Common myeloid progenitor, CD34-positive (primary cell): ENCODE measurements around the gene PIRT.

Experiments
- CTCF ChIA-PET: fragments of 350-600 bp; sonication (Branson Sonifier 250); formaldehyde crosslinking; loops from one replicate; lab custom pipeline; 2021; ENCODE audit warnings: antibody characterized with exemption; lab: Charles Lee
- POLR2A ChIA-PET: fragments of 350-600 bp; sonication (Branson Sonifier 250); formaldehyde crosslinking; loops from one replicate; lab custom pipeline; 2021; ENCODE audit warnings: antibody characterized with exemption; lab: Charles Lee
- DNase-seq, 3 donors: peaks; one replicate each; pipeline versions ENCODE4 v3.0.0 to v3.0.0-alpha.2; 2013
- H3K27ac ChIP-seq, 2 experiments: 1 replicate in 1 of 2; 2 replicates in 1 of 2; pipeline ENCODE4 v1.7.0; 2013; ENCODE audit warnings: inconsistent platforms in 2 of 2, low read length in 2 of 2, mild to moderate bottlenecking in 2 of 2, low read depth in 1 of 2, moderate library complexity in 1 of 2; ENCODE audit not compliant: severe bottlenecking in 2 of 2, insufficient read depth in 1 of 2, poor library complexity in 1 of 2
- H3K27me3 ChIP-seq, 5 experiments: replicated peaks in 2 of 5; 1 replicate in 3 of 5; 2 replicates in 2 of 5; pipeline versions ENCODE4 v1.6.1 to v1.7.0; 2013; ENCODE audit warnings: low read length in 4 of 5, mild to moderate bottlenecking in 2 of 5, moderate library complexity in 2 of 5, inconsistent platforms in 1 of 5; ENCODE audit not compliant: insufficient read depth in 5 of 5, control insufficient read depth in 4 of 5
- H3K36me3 ChIP-seq, 4 experiments: 1 replicate in 2 of 4; 2 replicates in 2 of 4; pipeline versions ENCODE4 v1.6.1 to v1.7.0; 2013; ENCODE audit warnings: low read length in 3 of 4, control low read depth in 1 of 4, mild to moderate bottlenecking in 1 of 4; ENCODE audit not compliant: control insufficient read depth in 4 of 4, insufficient read depth in 4 of 4
- H3K4me1 ChIP-seq, 4 experiments: 1 replicate in 3 of 4; 2 replicates in 1 of 4; pipeline versions ENCODE4 v1.6.1 to v1.7.1; 2013; ENCODE audit warnings: low read length in 3 of 4, mild to moderate bottlenecking in 3 of 4, control low read depth in 1 of 4, inconsistent platforms in 1 of 4, moderate library complexity in 1 of 4; ENCODE audit not compliant: control insufficient read depth in 4 of 4, insufficient read depth in 4 of 4; ENCODE audit errors: control extremely low read depth in 1 of 4
- H3K4me3 ChIP-seq, 7 experiments: 1 replicate in 4 of 7; 2 replicates in 3 of 7; pipeline versions ENCODE4 v1.5.1 to v1.7.0; 2013; ENCODE audit warnings: mild to moderate bottlenecking in 7 of 7, low read length in 6 of 7, moderate library complexity in 6 of 7, inconsistent platforms in 2 of 7, low read depth in 2 of 7, control low read depth in 1 of 7; ENCODE audit not compliant: insufficient read depth in 4 of 7, control insufficient read depth in 1 of 7; ENCODE audit errors: extremely low read depth in 1 of 7
- H3K9me3 ChIP-seq, 5 experiments: 1 replicate in 4 of 5; 2 replicates in 1 of 5; pipeline versions ENCODE4 v1.6.1 to v1.7.1; 2013; ENCODE audit warnings: low read length in 4 of 5, mild to moderate bottlenecking in 2 of 5, inconsistent platforms in 1 of 5, low read depth in 1 of 5, moderate library complexity in 1 of 5; ENCODE audit not compliant: control insufficient read depth in 4 of 5, insufficient read depth in 2 of 5; ENCODE audit errors: control extremely low read depth in 1 of 5
- WGBS: methylation state at CpG from one replicate; pipeline ENCODE4 v1.1.5; 2013; ENCODE audit not compliant: insufficient coverage; 5-methylcytosine and 5-hydroxymethylcytosine counted together

The PIRT gene

GRCh38 chr17:10779609-10780008 is 58.3 kb downstream of the PIRT start:
- Histone ChIP-seq H3K9me3 (peaks cover 0 to 10% (median 0%) of the 10 kb centered on the region in 5 experiments), H3K4me1 (peaks cover 0 to 5% (median 0%) of the 10 kb centered on the region in 4 experiments), H3K4me3 (no peak overlapping the region), H3K27me3 (no peaks in the 10 kb centered on the region), H3K27ac (no peak overlapping the region), H3K36me3 (no peaks in the 10 kb centered on the region)
- CTCF ChIA-PET: no interaction called here
- POLR2A ChIA-PET: no interaction called here
- 100% methylated on average over 1 of the region's 2 CpGs for WGBS
- DNase-seq: no peak

- no peak for DNase-seq
- Histone ChIP-seq H3K9me3 (peaks cover 0 to 7% (median 0%) of the 10 kb centered on the region in 5 experiments), H3K27me3 (no peaks in the 10 kb centered on the region), H3K36me3 (no peaks in the 10 kb centered on the region), H3K4me1 (peaks cover 0 to 5% (median 0%) of the 10 kb centered on the region in 4 experiments), H3K27ac (no peak overlapping the region), H3K4me3 (no peak overlapping the region)
- ChIA-PET POLR2A (interaction anchor here (0.6 kb wide), 1 partner anchor 49 kb away, joined by 3 read pairs; no protein-coding TSS in a partner anchor), CTCF (interaction anchor here (0.6 kb wide), 1 partner anchor 344 kb away, joined by 3 read pairs; no protein-coding TSS in a partner anchor)
- 95% methylated on average over 5 of the region's 6 CpGs for WGBS
Observed at GRCh38 chr17:10777890-10778289, 60.0 kb downstream of the PIRT start.

GRCh38 chr17:10777131-10777807 is 60.6 kb downstream of the PIRT start:
- Histone ChIP-seq H3K9me3 (peaks cover 0 to 9% (median 0%) of the 10 kb centered on the region in 5 experiments), H3K27ac (no peak overlapping the region), H3K36me3 (no peaks in the 10 kb centered on the region), H3K27me3 (no peaks in the 10 kb centered on the region), H3K4me1 (peaks cover 0 to 5% (median 0%) of the 10 kb centered on the region in 4 experiments), H3K4me3 (no peak overlapping the region)
- DNase-seq: no peak
- ChIA-PET CTCF (interaction anchor here (0.6 kb wide), 1 partner anchor 344 kb away, joined by 3 read pairs; no protein-coding TSS in a partner anchor), POLR2A (interaction anchor here (0.6 to 0.7 kb wide), 2 partner anchors 49 to 67 kb away, joined by 3 to 4 read pairs; no protein-coding TSS in a partner anchor)
- WGBS: 96% methylated on average over 6 of the region's 11 CpGs

GRCh38 chr17:10776381-10776780 is 61.5 kb downstream of the PIRT start:
- Histone ChIP-seq H3K4me1 (peaks cover 0 to 5% (median 0%) of the 10 kb centered on the region in 4 experiments), H3K27me3 (no peaks in the 10 kb centered on the region), H3K27ac (no peak overlapping the region), H3K36me3 (no peaks in the 10 kb centered on the region), H3K9me3 (peaks cover 0 to 12% (median 3%) of the 10 kb centered on the region in 5 experiments), H3K4me3 (no peak overlapping the region)
- no CpG with 5 or more reads among the region's 2 CpGs for WGBS
- ChIA-PET CTCF (no interaction called here), POLR2A (no interaction called here)
- peak; percentile 18 to 64 (median 47) for DNase-seq

GRCh38 chr17:10775740-10776356 is 62.0 kb downstream of the PIRT start:
- H3K27ac ChIP-seq: no peak overlapping the region
- DNase-seq: no peak
- peaks cover 0 to 12% (median 3%) of the 10 kb centered on the region in 5 experiments for H3K9me3 ChIP-seq
- ChIA-PET POLR2A (no interaction called here), CTCF (no interaction called here)
- H3K4me3 ChIP-seq: no peak overlapping the region
- 95% methylated on average over 3 of the region's 5 CpGs for WGBS
- H3K27me3 ChIP-seq: no peaks in the 10 kb centered on the region
- peaks cover 0 to 5% (median 0%) of the 10 kb centered on the region in 4 experiments for H3K4me1 ChIP-seq
- no peaks in the 10 kb centered on the region for H3K36me3 ChIP-seq

GRCh38 chr17:10775058-10775457 is 62.8 kb downstream of the PIRT start:
- no peak for DNase-seq
- Histone ChIP-seq H3K9me3 (peaks cover 0 to 8% (median 3%) of the 10 kb centered on the region in 5 experiments), H3K27ac (no peak overlapping the region), H3K27me3 (no peaks in the 10 kb centered on the region), H3K4me3 (no peak overlapping the region), H3K4me1 (peaks cover 0 to 5% (median 0%) of the 10 kb centered on the region in 4 experiments), H3K36me3 (no peaks in the 10 kb centered on the region)
- 95% methylated on average over 4 of the region's 4 CpGs for WGBS
- CTCF ChIA-PET: interaction anchor here (0.8 kb wide), 1 partner anchor 38 kb away, joined by 3 read pairs; no protein-coding TSS in a partner anchor
- POLR2A ChIA-PET: no interaction called here
